Kidney epithelial cell (primary cell): Measurements from ENCODE around the gene YOD1. TPM values are rescaled to one million over a fixed set of nuclear protein-coding genes. Genes with fewer than 3 reads are reported as not detected.

ENCODE experiments used
- DNase-seq: peaks from one replicate; pipeline ENCODE4 v3.0.0-alpha.2; 2010; ENCODE audit warnings: low read depth
- H3K27me3 ChIP-seq: 2 replicates; pipeline ENCODE4 v1.6.0; 2011; ENCODE audit warnings: low read length; ENCODE audit not compliant: control insufficient read depth, insufficient read depth
- H3K36me3 ChIP-seq: 2 replicates; pipeline ENCODE4 v1.5.1; 2011; ENCODE audit warnings: low read length; ENCODE audit not compliant: control insufficient read depth, insufficient read depth
- H3K4me3 ChIP-seq: 2 replicates; pipeline ENCODE4 v1.5.1; 2011; ENCODE audit warnings: low read depth, mild to moderate bottlenecking, control low read depth, low read length
- CTCF ChIP-seq: IDR thresholded peaks from 2 replicates; pipeline ENCODE4 v1.5.1; 2011; ENCODE audit warnings: mild to moderate bottlenecking, moderate library complexity, low read length, control low read depth, inconsistent platforms; ENCODE audit not compliant: insufficient read depth, poor library complexity, severe bottlenecking
- total RNA-seq: library from RNA; depleted of rRNA; stranded (reverse); fragments of >200 nt; gene quantifications from 2 replicates; pipeline ENCODE4 v1.2.3, GENCODE V29; 2015

The YOD1 gene
- total RNA-seq, 1 donor from 2014 or later, result 7.9 TPM

GRCh38 chr1:207026104-207026534 lies 24.9 kb downstream of the YOD1 start:
- no peak for TF ChIP-seq CTCF

GRCh38 chr1:207025146-207025880 lies 25.7 kb downstream of the YOD1 start:
- no peak for DNase-seq
- H3K36me3 ChIP-seq, result no peaks in the 10 kb centered on the region
- no peaks in the 10 kb centered on the region for H3K27me3 ChIP-seq
- no peak for TF ChIP-seq CTCF
- H3K4me3 ChIP-seq, result no peak overlapping the region

More at GRCh38 chr1:207026104-207026534, 24.9 kb downstream of the YOD1 start:
- Histone ChIP-seq H3K4me3 (no peak overlapping the region), H3K36me3 (no peaks in the 10 kb centered on the region), H3K27me3 (no peaks in the 10 kb centered on the region)
- no peak for DNase-seq

GRCh38 chr1:207024202-207025145 lies 26.5 kb downstream of the YOD1 start:
- no peak for DNase-seq
- Histone ChIP-seq H3K36me3 (no peaks in the 10 kb centered on the region), H3K4me3 (no peak overlapping the region), H3K27me3 (no peaks in the 10 kb centered on the region)
- no peak for TF ChIP-seq CTCF

GRCh38 chr1:207022996-207023679 lies 27.9 kb downstream of the YOD1 start:
- no peaks in the 10 kb centered on the region for H3K27me3 ChIP-seq
- no peak overlapping the region for H3K4me3 ChIP-seq
- no peaks in the 10 kb centered on the region for H3K36me3 ChIP-seq
- TF ChIP-seq CTCF, result no peak
- no peak for DNase-seq

- TF ChIP-seq CTCF, result no peak
- no peak for DNase-seq
- no peak overlapping the region for H3K4me3 ChIP-seq
- no peaks in the 10 kb centered on the region for H3K27me3 ChIP-seq
- H3K36me3 ChIP-seq, result no peaks in the 10 kb centered on the region
Observed at GRCh38 chr1:207021876-207022596, 29.0 kb downstream of the YOD1 start.
